Suppressor macrophage treated with lipopolysaccharide for 4 hours (primary cell): ENCODE data around the gene AKNA.

Experiments
- DNase-seq: peaks from one replicate; pipeline ENCODE4 v3.0.0-alpha.2; 2020

The AKNA gene

DNA sequence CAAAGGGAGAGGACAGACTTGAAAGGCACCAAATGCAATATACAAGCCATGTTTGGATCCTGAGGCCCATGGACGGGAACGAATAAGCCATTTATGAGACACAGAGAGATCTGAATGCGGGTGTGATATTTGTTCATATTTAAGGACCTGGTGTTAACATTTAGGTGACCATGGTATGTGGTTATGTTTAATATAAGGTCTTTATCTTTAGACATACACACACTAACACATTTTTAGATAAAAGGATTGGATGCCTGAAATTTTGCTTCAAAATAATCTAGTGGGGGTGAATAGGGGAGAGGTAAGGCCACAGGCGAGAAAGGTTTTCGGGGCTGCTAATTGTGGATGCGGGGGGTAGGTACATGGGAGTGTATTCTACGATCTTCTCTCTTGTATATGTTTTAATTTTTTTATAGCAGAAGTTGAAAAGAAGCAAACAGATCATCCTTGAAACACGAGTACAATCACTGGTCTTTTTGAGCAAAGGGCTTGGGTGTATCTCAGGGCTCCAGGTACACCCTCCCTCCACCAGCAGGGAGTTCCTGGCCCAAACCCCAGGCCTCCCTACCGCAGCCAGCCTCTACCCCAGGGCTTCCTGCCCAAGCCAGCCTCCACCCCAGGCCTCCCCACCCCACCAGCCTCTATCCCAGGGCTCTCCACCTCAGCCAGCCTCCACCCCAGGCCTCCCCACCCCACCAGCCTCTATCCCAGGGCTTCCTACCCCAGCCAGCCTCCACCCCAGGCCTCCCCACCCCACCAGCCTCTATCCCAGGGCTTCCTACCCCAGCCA is 12.2 kb downstream of the AKNA start:
- DNase-seq, result no peak

DNA sequence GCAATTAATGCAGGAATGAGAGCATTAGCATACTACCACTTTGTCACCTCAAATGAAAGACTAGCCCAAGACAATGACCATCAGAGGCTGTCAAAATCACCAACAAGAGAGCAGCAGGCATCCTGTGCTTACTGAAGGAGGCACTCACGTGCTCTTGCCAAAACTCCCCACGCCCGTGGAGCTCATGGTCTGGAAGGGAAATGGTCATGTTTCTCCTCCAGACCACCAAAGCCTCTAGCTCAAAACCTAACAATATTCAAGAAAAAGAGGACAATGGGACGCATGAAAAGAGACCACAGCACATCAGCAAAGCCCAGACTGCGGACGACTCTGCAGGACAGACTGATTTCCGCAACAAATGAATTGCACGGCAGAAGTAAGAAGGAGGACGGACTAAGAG is 12.8 kb downstream of the AKNA start:
- no peak for DNase-seq

DNA sequence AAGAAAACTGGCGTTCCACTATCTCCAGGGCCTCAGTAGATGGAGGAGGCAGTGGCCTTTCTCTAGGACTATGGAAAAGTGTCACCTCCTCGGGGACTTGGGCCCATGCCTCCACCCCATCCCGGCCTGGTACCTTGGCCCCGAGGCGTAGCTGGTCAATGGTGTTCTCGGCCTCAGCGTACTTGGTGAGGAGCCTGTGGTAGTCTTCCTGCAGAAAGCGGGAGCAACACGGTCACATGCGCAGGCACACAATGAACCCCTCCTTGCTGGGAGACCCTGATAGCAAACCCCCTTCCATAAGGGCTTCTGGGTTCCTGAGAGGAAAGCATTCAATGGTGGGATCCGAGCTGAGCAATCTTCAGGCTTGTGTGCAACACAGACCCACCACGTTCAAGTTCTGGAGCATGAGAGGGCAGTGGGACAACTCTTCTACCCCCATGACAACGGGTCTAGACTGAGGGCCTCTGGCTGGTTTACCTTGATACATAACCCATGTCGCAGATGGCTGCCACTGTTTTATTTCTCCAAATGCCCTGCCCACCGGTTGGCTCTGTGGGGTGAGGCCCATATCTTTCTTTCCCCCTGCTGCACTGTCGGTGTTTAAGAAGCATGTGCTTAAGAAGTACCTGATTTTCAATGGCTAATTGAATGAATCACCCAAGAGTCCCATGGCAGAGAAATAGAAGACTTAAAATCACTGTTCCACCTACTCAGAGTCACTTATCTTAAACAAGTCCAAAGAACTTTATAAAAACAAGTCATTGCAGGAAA is 13.6 kb downstream of the AKNA start:
- no peak for DNase-seq

DNA sequence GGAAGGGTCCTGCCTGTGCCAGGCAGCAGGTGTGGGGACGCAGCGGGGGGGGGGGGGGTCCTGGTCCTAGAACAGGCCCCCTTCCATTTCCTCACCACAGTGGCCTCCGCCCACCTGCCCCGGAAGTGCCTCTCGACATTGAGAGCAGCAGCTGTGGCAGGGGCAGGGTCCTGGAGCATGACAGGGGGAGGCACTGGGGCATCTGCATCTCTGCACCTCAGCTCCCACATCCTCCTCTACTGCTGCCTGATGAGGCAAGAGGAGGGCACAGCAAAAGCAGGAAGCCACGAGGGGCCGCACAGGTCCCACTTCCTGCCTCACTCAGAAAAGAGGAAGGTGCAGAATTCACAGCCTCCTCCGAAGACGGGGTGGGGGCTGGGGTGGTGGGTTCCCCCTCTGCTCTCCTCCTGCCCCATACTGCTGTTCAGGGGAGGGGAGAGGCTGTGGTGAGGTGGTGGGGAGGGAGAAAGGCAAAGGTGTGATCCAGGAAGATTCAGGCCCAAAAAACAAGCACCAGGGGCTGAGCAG is 14.8 kb downstream of the AKNA start:
- DNase-seq, result peak; percentile 82

GRCh38 chr9:114371973-114372917 is 15.5 kb downstream of the AKNA start:
- DNase-seq, result peak; percentile 66

DNA sequence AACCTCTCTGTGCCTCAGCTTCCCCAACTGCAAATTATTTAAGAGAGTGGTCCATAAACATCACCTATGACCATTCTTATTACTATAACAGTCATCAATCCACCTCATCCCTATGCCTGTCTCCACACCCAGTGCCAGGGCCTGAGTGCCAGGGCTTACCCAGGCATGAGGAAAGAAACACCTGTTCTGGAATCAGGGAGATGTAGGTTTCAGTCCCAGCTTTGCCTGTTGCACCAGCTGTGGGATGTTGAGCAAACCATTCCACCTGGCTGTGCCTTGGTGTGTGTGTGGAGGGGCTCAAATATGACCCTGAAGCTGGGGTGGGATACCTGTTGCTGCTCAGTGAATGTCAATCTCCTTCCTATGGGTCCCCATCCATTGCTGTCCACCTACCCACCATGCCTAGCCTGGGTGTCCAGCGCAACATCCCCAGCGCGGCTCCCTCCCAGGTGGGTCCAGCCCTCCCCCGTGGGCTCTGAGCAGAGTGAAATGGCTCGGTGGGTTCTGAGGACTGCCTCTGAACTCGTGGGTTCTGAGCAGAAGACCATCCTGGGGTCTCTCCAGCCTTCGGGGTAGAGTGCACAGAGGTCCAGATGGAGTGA is 16.3 kb downstream of the AKNA start:
- DNase-seq, result no peak

- DNase-seq, result no peak
These were observed 16.8 kb downstream of the AKNA start for GRCh38 chr9:114370968-114371320.

DNA sequence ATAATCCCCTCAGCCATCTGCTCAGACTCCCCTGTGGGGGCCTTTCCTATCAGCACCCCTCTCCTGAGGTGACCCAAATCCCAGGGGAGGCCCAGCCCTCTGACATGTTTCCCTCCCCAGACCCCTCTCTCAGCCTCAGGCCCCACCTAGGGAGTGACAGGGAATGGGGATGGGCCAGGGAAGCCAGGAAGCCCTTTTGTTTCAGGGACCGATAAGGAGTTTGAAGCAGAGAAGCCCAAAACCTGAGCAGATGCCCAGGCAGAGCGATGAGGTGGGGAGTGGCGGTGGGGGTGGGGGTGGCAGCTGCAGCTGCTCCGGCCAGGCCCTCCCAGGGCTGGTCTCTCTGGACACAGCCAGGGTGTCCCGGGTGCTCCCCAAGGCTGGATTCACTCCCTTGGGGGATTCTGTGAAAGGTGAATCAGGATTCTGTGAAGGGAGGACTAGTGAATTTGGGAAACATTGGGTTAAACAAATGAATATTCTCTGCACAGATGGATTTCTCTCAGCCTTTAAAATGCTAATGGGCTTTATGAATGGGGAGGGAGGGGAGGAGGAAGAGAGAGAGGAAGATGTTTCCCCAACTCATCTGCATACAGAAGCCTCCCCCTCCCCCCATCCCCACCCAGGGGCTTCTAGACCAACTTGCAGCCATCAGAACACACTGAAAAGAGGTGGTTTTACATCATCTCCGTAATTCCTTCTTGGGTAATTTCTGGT is 17.4 kb downstream of the AKNA start:
- no peak for DNase-seq

DNA sequence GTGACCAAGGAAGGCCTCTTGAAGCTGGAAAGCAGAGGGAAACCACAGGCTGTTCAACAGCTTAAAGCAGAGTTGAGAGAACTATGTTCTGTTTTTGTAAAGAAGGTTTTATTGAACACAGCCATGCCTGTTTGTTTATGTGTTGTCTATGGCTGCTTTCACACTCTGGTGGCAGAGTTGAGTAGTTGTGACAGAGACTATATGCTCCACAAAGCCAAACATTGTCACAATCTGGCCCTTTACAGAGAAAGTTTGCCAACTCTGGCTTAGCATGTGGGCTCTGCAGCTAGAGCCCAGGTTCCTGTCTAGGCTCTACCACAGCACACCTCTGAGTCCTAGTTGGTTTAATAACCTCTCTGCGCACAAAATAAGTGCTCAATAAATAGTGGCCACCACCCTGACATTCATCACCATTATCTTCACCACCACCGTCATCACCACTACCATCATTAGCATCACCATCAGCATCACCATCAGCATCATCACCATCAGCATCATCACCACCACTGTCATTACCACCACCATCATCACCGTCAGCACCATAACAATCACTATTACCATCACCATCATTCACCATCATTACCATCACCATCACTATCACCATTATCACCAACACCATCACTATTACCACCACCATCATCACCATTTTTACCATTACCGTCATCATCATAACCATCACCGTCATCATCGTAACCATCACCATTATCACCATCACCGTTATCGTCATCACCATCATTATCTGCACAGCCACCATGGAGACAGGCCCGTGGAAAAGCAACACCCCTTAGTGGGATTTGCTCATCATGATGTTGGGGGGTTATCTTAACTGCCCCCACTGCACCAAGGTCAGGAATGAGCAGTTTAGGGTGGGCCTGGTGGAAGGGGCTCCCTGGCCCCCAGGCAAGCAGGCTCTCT is 18.3 kb downstream of the AKNA start:
- DNase-seq, result no peak

DNA sequence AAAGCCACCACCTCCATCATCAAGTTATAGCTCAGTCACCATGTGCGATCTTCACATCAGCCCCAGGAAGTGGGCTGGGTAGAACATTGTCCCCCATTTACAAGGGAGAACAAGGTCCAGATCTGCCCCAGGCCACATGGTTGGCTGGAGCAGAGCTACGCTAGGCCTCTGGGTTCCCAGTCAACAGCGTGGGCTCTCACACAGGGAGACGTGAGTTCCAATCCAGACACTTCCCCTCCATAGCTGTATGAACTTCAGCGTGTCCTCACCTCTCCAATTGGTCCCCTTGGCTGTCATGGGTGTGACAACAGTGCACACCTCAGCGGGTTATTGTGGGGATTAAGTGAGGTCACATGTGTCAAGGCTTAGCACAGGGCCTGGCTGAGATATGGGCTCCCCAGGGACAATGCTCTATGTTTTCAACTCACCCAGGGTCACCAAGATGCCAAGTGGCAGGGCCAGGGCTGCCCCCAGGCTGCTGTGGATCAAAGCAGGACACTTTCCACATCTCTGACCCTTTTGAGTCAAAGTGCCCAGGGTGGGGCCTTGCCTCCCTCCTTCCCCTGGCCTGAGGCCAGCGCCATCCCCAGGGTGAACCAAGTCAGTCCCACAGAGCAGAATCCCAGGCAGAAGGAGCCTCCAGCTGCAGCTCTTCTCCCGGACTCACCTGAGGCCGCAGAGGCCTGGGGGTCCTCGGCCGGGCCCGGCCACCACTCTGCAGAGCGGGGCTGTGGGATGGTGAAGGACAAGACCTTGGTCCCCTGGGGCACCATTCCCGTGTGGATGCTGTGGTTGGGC is 19.8 kb downstream of the AKNA start:
- DNase-seq, result no peak

GRCh38 chr9:114367366-114367765 is 20.4 kb downstream of the AKNA start:
- DNase-seq, result no peak

DNA sequence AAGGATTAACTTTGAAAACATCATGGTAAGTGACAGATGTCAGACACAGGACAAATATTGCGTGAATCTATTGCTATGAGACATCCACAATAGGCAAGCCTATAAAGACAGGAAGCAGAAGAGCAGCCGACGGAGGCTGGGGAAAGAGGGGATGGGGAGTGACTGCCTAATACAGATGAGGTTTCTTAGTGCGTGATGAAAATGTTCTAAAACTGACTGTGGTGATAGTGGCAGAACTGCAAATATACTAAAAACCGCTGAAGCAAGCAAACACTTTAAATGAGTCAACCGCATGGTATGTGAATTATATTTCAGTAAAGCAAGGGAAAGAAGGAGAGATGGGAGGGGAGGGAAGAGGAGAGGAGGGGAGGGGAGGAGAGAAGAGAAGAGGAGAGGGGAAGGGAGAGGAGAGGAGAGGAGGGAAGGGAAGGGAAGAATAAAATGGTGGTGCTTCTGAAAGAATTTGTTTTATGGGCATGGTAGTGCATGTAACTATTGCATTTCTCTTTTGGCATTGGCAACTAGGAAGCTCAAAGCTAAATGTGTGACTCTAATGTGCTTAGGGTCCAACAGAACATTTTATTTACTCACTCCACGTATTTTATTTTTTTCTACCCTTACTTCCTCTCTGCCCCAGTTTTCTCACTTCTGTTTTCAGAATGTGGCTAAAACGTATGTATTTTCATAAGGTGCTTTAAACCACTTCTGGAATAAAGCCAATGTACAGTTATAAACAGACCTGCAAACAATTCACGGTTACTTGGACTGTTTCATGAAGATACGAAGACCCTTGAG is 21.3 kb downstream of the AKNA start:
- peak; percentile 50 for DNase-seq

DNA sequence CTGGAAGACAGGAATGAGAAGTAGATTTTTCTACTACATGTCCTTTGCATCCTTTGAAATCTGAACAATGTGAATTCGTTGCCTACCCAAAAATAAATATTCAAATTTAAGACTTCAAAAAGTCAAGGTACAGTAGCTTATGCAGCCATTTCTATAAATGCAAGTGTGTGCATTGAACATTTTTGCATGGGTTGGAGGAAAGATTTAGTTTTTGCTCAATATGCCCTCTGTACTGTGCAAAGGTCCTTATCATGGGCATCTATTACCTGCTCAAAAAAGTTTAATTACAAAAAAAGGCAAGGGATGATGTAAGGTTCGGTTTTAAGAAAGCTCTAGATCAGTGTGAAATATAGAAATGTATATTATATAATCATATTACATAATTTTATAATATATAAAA is 22.6 kb downstream of the AKNA start:
- no peak for DNase-seq

DNA sequence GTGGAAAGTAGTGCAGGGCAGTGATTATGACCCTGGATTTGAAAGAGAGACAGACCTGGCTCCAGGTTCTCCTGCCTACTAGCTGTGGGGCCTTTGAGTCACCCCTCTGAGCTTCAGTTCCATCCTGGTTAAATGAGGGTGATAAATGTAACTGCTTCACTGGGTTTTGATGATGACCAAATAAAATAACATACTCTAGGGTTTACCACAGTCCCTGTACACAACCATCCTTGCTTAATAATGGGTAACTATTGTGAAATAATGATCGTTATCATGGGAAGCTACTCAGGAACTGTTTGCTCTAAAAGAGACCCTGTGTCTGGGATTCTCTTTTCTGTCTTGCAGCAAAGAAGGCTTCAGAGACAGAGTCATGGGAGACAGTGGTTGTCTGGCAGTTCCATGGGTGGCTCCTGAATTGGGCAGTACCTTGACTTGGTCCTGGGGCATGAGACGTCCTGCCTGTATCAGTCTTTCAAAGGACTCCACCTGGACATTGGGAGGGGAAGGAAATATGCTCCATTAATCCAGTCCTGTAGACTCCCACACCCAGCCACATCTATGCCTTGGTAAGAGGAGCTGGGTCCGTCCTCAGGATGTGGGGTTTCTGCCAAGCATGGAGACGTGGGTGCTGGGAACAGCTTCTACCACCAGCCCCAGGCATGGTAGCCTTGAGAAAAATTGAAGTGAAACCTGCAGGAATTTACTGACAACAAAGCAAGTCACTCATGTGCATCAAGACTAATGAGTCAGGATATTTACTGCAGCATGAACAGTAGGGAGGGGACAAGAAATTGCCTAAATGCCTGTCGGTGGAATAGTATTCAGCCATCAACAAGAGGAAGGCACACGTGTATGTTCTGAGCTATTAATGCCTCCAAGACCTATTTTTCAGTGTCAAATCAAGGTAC is 23.4 kb downstream of the AKNA start:
- peak; percentile 76 for DNase-seq

DNA sequence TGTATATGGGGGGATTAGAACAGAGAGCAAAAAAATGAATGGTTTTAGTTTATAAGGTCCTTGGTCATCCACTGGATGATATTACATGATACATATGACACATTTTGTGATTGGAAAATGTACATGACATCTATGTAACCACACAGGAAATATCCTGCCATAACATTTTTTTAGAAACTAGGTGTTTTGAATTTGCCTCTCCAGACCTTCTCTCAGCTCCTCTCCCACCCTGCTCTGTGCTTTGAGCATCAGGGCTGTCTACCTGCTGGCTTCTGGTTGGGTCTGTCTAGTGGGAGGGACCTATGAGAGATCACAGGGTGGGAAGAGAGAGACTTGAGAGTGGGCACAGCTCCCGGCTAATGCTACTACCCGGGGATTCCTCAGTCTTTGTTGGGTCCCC is 24.4 kb downstream of the AKNA start:
- DNase-seq, result no peak

DNA sequence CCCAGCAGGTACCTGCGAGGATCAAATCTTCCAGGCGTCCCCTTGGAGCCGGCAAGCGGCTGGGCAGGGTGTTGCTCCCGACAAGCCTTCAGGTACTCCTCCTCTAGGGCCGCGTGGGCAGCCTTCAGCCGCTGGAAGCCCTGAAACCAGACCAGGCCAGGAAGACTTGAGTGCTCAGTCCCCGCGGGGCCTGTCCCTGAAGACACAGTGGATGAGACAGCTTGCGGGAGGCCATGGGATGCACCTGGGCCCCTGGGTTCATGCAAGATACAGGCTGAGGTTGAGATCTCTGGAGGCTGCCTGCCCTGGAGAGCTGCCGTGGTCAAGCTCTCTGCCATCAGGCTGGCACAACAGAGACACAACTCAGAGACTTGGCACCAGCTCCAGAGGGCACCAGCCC is 25.4 kb downstream of the AKNA start:
- no peak for DNase-seq

DNA sequence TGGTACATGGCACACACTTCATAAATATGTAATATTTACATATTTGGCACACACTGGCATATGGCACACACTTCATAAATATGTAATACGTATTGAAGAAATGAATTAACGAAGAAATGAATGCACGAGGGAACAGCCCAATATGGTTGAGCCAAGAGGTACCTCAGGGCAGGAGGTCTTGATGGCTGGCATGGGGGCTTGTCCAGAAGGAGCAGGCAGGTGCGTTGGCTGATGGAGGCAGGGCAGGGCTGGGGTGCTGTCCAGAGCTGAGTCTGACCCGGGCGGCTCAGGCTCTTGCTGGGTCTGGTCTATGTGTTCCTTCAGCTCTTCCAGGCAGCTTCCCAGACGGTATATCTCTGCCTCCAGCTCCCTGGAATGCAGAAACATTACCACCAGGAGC is 26.2 kb downstream of the AKNA start:
- no peak for DNase-seq

DNA sequence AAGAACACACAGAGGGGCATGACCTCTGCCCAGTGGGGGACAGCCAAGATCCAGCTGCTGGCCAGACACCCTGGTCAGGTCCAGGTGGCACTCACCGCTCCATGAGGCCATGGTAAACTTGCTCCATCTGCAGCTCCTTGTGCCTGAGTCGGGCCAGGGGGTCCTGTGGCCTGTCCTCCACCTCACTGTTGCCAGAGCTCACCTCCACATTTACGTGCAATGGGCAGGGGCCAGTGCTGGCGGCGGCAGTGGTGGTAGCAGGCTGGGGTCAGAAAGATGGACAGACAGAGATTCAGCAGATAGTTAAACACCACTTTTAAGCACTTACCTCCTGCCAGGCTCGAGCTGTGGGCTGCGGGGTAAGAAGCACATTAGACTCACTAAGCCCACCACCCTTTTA is 28.0 kb downstream of the AKNA start:
- no peak for DNase-seq
